GM23338 (cell line): ENCODE measurements around the gene FGF8. TPM values are rescaled to one million over a fixed set of nuclear protein-coding genes. Genes with fewer than 3 reads are reported as not detected.

Experiments
- ATAC-seq: fragments of 200-7000 bp; cut with Tn5 transposase; 3 replicates; pipeline ENCODE4 v1.9.1; 2020
- DNase-seq: peaks from one replicate; pipeline ENCODE4 v3.0.0-alpha.2; 2015; ENCODE audit warnings: low spot score
- H2AFZ ChIP-seq: fragments of 200-600 bp; sonication (generic); 2 replicates; pipeline ENCODE4 v1.8.0; 2016; ENCODE audit warnings: antibody characterized with exemption, mild to moderate bottlenecking, moderate library complexity
- H3F3A ChIP-seq: fragments of 200-600 bp; sonication (generic); replicated peaks from 2 replicates; pipeline ENCODE4 v1.8.0; 2017; ENCODE audit warnings: antibody characterized with exemption, mixed run types, low read depth
- H3K27ac ChIP-seq: fragments of 200-600 bp; sonication (generic); 2 replicates; pipeline ENCODE4 v1.6.1; 2016; ENCODE audit warnings: low read depth
- H3K27me3 ChIP-seq: fragments of 200-600 bp; sonication (generic); 2 replicates; pipeline ENCODE4 v1.8.0; 2016; ENCODE audit warnings: mild to moderate bottlenecking, mixed run types, moderate library complexity; ENCODE audit not compliant: insufficient read depth
- H3K36me3 ChIP-seq: fragments of 200-600 bp; sonication (generic); 2 replicates; pipeline ENCODE4 v1.8.0; 2016; ENCODE audit warnings: mild to moderate bottlenecking; ENCODE audit not compliant: insufficient read depth
- H3K4me1 ChIP-seq: fragments of 200-600 bp; sonication (generic); 2 replicates; pipeline ENCODE4 v1.8.0; 2016; ENCODE audit warnings: mild to moderate bottlenecking, moderate library complexity; ENCODE audit not compliant: insufficient read depth
- H3K4me2 ChIP-seq: fragments of 200-600 bp; sonication (generic); 2 replicates; pipeline ENCODE4 v1.7.1; 2017; ENCODE audit warnings: mixed run types
- H3K4me3 ChIP-seq: fragments of 200-600 bp; sonication (generic); 2 replicates; pipeline ENCODE4 v1.6.1; 2016; ENCODE audit warnings: mixed run types
- H3K79me2 ChIP-seq: fragments of 200-600 bp; sonication (generic); replicated peaks from 2 replicates; pipeline ENCODE4 v1.8.0; 2017; ENCODE audit warnings: mild to moderate bottlenecking; ENCODE audit not compliant: insufficient read depth
- H3K9me2 ChIP-seq: fragments of 200-600 bp; sonication (generic); 2 replicates; pipeline ENCODE4 v1.8.0; 2017; ENCODE audit not compliant: insufficient read depth
- H4K20me1 ChIP-seq: fragments of 200-600 bp; sonication (generic); replicated peaks from 2 replicates; pipeline ENCODE4 v1.8.0; 2017; ENCODE audit warnings: mild to moderate bottlenecking; ENCODE audit not compliant: insufficient read depth
- H3K27ac Mint-ChIP-seq: 2 replicates; pipeline ENCODE4 v1.8.0; 2020; ENCODE audit warnings: inconsistent platforms, mild to moderate bottlenecking, moderate library complexity, mixed read lengths
- H3K27me3 Mint-ChIP-seq: 3 replicates; pipeline ENCODE4 v1.8.0; 2022; ENCODE audit warnings: low read depth, mild to moderate bottlenecking, moderate library complexity, mixed read lengths, inconsistent platforms; ENCODE audit not compliant: insufficient read depth, poor library complexity
- H3K36me3 Mint-ChIP-seq: 3 replicates; pipeline ENCODE4 v1.8.0; 2021; ENCODE audit warnings: low read depth, mild to moderate bottlenecking, inconsistent platforms, moderate library complexity, mixed read lengths
- H3K4me1 Mint-ChIP-seq: 3 replicates; pipeline ENCODE4 v1.8.0; 2020; ENCODE audit warnings: mild to moderate bottlenecking, inconsistent platforms, mixed read lengths
- H3K4me3 Mint-ChIP-seq: 3 replicates; pipeline ENCODE4 v1.8.0; 2021; ENCODE audit warnings: moderate library complexity, mild to moderate bottlenecking, inconsistent platforms, mixed read lengths
- H3K9me3 Mint-ChIP-seq: 3 replicates; pipeline ENCODE4 v1.8.0; 2020; ENCODE audit warnings: moderate library complexity, mild to moderate bottlenecking, inconsistent platforms, mixed read lengths
- EZH2 ChIP-seq: fragments of 200-600 bp; sonication (generic); IDR thresholded peaks from one replicate; pipeline ENCODE4 v1.8.0; 2017; ENCODE audit warnings: antibody characterized with exemption, mild to moderate bottlenecking, low read depth; ENCODE audit not compliant: unreplicated experiment
- EZH2phosphoT487 ChIP-seq: fragments of 200-600 bp; sonication (generic); IDR thresholded peaks from one replicate; pipeline ENCODE4 v1.8.1; 2018; ENCODE audit warnings: antibody characterized with exemption; ENCODE audit not compliant: unreplicated experiment
- JUNB ChIP-seq: IDR thresholded peaks from one replicate; pipeline ENCODE4 v1.6.1; 2016; ENCODE audit warnings: antibody characterized with exemption; ENCODE audit not compliant: unreplicated experiment
- NANOG ChIP-seq: IDR thresholded peaks from 2 replicates; pipeline ENCODE4 v1.6.1; 2016; ENCODE audit warnings: antibody characterized with exemption, borderline replicate concordance
- STAT1 ChIP-seq: IDR thresholded peaks from one replicate; pipeline ENCODE4 v1.6.1; 2016; ENCODE audit warnings: antibody characterized with exemption; ENCODE audit not compliant: unreplicated experiment
- ZNF331 ChIP-seq: fragments of 250-450 bp; sonication (Bioruptor Pico); IDR thresholded peaks from 2 replicates; pipeline ENCODE4 v1.5.0; 2020; ENCODE audit warnings: low read depth, mild to moderate bottlenecking, moderate library complexity
- polyA plus RNA-seq: library from polyadenylated mRNA; unstranded; fragments of >200 nt; fragmentation: Nextera tagmentation; extraction: Ambion mirVana; gene quantifications from 2 replicates; pipeline ENCODE4 v1.2.1, GENCODE V29; 2016
- total RNA-seq: library from RNA; depleted of rRNA; stranded (reverse); fragments of >200 nt; shearing (Covaris generic); gene quantifications from 2 replicates; pipeline ENCODE4 v1.2.3, GENCODE V29; 2014
- TF ChIP-seq, protein P1 (sequence below): fragments of 250-450 bp; sonication (Bioruptor Pico); IDR thresholded peaks from 2 replicates; pipeline ENCODE4 v1.5.0; 2020; ENCODE audit warnings: mild to moderate bottlenecking, moderate library complexity
- TF ChIP-seq, protein P2 (sequence below), 2 experiments: fragments of 200-600 bp in 1 of 2; sonication (generic) in 1 of 2; conservative IDR thresholded peaks; 2 replicates each; pipeline versions ENCODE4 v1.5.1 to v1.6.1; 2016 to 2017; ENCODE audit warnings: antibody characterized with exemption in 2 of 2, low read depth in 2 of 2, mild to moderate bottlenecking in 2 of 2, moderate library complexity in 1 of 2
- TF ChIP-seq, protein P3 (sequence below): IDR thresholded peaks from 2 replicates; pipeline ENCODE4 v1.6.1; 2016; ENCODE audit warnings: antibody characterized with exemption
- TF ChIP-seq, protein P4 (sequence below): IDR thresholded peaks from one replicate; pipeline ENCODE4 v1.6.1; 2018; ENCODE audit warnings: antibody characterized with exemption; ENCODE audit not compliant: unreplicated experiment

The FGF8 gene
- total and polyA plus RNA-seq, 2 experiments from 2014 or later = 1.6 to 6.2 TPM

DNA sequence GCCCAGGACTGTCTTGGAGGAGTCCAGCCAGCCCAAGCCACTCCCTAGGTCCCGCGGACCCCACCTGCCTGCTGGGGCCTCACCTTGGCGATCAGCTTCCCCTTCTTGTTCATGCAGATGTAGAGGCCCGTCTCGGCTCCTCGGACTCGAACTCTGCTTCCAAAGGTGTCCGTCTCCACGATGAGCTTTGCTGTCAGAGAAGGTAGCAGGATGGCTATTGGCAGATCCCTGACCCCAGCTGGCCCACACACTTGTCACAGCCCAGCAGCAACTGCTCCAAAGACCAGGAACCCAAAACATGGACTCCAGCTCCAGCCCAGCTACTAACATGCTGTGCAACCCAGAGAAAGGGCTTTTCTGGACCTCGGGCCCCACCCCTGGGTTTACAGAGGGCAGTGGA is 4.5 kb downstream of the FGF8 start (continued):
- TF ChIP-seq STAT1 (no peak), EZH2phosphoT487 (no peak)
- TF ChIP-seq, protein P1, sequence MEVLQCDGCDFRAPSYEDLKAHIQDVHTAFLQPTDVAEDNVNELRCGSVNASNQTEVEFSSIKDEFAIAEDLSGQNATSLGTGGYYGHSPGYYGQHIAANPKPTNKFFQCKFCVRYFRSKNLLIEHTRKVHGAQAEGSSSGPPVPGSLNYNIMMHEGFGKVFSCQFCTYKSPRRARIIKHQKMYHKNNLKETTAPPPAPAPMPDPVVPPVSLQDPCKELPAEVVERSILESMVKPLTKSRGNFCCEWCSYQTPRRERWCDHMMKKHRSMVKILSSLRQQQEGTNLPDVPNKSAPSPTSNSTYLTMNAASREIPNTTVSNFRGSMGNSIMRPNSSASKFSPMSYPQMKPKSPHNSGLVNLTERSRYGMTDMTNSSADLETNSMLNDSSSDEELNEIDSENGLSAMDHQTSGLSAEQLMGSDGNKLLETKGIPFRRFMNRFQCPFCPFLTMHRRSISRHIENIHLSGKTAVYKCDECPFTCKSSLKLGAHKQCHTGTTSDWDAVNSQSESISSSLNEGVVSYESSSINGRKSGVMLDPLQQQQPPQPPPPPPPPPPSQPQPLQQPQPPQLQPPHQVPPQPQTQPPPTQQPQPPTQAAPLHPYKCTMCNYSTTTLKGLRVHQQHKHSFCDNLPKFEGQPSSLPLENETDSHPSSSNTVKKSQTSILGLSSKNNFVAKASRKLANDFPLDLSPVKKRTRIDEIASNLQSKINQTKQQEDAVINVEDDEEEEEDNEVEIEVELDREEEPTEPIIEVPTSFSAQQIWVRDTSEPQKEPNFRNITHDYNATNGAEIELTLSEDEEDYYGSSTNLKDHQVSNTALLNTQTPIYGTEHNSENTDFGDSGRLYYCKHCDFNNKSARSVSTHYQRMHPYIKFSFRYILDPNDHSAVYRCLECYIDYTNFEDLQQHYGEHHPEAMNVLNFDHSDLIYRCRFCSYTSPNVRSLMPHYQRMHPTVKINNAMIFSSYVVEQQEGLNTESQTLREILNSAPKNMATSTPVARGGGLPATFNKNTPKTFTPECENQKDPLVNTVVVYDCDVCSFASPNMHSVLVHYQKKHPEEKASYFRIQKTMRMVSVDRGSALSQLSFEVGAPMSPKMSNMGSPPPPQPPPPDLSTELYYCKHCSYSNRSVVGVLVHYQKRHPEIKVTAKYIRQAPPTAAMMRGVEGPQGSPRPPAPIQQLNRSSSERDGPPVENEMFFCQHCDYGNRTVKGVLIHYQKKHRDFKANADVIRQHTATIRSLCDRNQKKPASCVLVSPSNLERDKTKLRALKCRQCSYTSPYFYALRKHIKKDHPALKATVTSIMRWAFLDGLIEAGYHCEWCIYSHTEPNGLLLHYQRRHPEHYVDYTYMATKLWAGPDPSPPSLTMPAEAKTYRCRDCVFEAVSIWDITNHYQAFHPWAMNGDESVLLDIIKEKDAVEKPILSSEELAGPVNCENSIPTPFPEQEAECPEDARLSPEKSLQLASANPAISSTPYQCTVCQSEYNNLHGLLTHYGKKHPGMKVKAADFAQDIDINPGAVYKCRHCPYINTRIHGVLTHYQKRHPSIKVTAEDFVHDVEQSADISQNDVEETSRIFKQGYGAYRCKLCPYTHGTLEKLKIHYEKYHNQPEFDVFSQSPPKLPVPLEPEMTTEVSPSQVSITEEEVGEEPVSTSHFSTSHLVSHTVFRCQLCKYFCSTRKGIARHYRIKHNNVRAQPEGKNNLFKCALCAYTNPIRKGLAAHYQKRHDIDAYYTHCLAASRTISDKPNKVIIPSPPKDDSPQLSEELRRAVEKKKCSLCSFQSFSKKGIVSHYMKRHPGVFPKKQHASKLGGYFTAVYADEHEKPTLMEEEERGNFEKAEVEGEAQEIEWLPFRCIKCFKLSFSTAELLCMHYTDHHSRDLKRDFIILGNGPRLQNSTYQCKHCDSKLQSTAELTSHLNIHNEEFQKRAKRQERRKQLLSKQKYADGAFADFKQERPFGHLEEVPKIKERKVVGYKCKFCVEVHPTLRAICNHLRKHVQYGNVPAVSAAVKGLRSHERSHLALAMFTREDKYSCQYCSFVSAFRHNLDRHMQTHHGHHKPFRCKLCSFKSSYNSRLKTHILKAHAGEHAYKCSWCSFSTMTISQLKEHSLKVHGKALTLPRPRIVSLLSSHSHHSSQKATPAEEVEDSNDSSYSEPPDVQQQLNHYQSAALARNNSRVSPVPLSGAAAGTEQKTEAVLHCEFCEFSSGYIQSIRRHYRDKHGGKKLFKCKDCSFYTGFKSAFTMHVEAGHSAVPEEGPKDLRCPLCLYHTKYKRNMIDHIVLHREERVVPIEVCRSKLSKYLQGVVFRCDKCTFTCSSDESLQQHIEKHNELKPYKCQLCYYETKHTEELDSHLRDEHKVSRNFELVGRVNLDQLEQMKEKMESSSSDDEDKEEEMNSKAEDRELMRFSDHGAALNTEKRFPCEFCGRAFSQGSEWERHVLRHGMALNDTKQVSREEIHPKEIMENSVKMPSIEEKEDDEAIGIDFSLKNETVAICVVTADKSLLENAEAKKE (CRISPR knock-in tag) = no peak

DNA sequence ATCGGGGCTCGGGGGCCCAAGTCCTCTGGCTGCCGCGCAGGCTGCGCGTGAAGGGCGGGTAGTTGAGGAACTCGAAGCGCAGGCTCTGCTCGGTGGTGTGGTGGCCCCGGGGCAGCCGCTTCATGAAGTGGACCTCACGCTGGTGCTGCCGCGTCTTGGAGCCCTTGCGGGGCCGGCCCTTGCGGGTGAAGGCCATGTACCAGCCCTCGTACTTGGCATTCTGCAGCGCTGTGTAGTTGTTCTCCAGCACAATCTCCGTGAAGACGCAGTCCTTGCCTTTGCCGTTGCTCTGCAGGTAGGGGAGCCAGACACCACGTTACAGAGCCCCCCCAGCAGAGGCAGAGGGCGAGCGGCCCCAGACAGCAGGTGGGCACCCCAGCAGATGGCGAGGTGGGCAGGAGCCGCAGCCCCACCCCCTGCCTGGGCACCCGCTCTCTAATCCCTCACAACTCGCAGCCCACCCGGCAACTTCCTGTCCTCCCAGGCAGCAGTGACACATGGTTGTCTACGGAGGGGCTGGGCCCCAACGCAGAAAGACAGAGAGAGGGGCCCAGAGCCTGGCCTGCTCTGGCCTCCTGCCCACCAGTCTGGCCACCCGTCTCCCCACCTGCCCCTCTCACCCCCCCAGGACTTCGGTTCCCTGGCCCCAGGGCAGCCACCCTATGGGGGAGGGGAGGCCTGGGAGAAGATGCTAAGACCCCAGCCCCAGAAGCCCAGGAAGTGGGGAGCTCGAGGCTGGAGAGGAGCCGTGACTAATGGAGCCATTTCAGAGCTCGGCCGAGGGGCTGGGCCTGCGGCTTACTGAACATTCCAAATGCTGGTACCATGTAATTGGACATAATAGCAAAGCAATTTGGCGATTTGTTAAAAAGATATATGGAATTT is 5.3 kb downstream of the FGF8 start:
- H3K9me2 ChIP-seq = no peaks in the 10 kb centered on the region
- Mint-ChIP-seq H3K27me3 (peaks cover 55% of the 10 kb centered on the region), H3K9me3 (no peaks in the 10 kb centered on the region), H3K36me3 (no peaks in the 10 kb centered on the region; the same call in 2 of the 3 replicates), H3K4me1 (peaks cover 40% of the 10 kb centered on the region), H3K4me3 (no peak overlapping the region), H3K27ac (no peak overlapping the region)
- no peak overlapping the region for H2AFZ ChIP-seq
- H3K4me2 ChIP-seq = no peak overlapping the region
- no peak for ATAC-seq
- H3K4me3 ChIP-seq = no peak overlapping the region
- peaks cover 28% of the 10 kb centered on the region for H3K4me1 ChIP-seq
- no peak for TF ChIP-seq STAT1
- TF ChIP-seq, protein P2, sequence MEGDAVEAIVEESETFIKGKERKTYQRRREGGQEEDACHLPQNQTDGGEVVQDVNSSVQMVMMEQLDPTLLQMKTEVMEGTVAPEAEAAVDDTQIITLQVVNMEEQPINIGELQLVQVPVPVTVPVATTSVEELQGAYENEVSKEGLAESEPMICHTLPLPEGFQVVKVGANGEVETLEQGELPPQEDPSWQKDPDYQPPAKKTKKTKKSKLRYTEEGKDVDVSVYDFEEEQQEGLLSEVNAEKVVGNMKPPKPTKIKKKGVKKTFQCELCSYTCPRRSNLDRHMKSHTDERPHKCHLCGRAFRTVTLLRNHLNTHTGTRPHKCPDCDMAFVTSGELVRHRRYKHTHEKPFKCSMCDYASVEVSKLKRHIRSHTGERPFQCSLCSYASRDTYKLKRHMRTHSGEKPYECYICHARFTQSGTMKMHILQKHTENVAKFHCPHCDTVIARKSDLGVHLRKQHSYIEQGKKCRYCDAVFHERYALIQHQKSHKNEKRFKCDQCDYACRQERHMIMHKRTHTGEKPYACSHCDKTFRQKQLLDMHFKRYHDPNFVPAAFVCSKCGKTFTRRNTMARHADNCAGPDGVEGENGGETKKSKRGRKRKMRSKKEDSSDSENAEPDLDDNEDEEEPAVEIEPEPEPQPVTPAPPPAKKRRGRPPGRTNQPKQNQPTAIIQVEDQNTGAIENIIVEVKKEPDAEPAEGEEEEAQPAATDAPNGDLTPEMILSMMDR (conservative IDR thresholded peaks at IDR 0.05; ENCODE audit: low read depth in 2 of 2) = no peak
- TF ChIP-seq ZNF331 (CRISPR knock-in tag) = no peak
- TF ChIP-seq EZH2 = no peak
- no peak for TF ChIP-seq NANOG
- TF ChIP-seq, protein P3, sequence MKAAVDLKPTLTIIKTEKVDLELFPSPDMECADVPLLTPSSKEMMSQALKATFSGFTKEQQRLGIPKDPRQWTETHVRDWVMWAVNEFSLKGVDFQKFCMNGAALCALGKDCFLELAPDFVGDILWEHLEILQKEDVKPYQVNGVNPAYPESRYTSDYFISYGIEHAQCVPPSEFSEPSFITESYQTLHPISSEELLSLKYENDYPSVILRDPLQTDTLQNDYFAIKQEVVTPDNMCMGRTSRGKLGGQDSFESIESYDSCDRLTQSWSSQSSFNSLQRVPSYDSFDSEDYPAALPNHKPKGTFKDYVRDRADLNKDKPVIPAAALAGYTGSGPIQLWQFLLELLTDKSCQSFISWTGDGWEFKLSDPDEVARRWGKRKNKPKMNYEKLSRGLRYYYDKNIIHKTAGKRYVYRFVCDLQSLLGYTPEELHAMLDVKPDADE = no peak
- TF ChIP-seq, protein P4, sequence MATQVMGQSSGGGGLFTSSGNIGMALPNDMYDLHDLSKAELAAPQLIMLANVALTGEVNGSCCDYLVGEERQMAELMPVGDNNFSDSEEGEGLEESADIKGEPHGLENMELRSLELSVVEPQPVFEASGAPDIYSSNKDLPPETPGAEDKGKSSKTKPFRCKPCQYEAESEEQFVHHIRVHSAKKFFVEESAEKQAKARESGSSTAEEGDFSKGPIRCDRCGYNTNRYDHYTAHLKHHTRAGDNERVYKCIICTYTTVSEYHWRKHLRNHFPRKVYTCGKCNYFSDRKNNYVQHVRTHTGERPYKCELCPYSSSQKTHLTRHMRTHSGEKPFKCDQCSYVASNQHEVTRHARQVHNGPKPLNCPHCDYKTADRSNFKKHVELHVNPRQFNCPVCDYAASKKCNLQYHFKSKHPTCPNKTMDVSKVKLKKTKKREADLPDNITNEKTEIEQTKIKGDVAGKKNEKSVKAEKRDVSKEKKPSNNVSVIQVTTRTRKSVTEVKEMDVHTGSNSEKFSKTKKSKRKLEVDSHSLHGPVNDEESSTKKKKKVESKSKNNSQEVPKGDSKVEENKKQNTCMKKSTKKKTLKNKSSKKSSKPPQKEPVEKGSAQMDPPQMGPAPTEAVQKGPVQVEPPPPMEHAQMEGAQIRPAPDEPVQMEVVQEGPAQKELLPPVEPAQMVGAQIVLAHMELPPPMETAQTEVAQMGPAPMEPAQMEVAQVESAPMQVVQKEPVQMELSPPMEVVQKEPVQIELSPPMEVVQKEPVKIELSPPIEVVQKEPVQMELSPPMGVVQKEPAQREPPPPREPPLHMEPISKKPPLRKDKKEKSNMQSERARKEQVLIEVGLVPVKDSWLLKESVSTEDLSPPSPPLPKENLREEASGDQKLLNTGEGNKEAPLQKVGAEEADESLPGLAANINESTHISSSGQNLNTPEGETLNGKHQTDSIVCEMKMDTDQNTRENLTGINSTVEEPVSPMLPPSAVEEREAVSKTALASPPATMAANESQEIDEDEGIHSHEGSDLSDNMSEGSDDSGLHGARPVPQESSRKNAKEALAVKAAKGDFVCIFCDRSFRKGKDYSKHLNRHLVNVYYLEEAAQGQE = no peak
- no peak for TF ChIP-seq JUNB
- no peak overlapping the region for H3K27ac ChIP-seq
- no peaks in the 10 kb centered on the region for H3K36me3 ChIP-seq
- H4K20me1 ChIP-seq = no peaks in the 10 kb centered on the region
- H3K79me2 ChIP-seq = no peaks in the 10 kb centered on the region
- DNase-seq = no peak
- H3F3A ChIP-seq = peaks cover 11% of the 10 kb centered on the region; the same call in 1 of the 2 replicates
- H3K27me3 ChIP-seq = peaks cover 44% of the 10 kb centered on the region
